Upper lobe of right lung (tissue), 1 donor: ENCODE data around the gene PDE4A. TPM values are rescaled to one million over a fixed set of nuclear protein-coding genes. Genes with fewer than 3 reads are reported as not detected.

Experiments
- ATAC-seq: fragments of 200-7000 bp; cut with Tn5 transposase; one replicate; pipeline ENCODE4 v1.9.1; 2020; ENCODE audit warnings: mild to moderate bottlenecking, moderate library complexity
- DNase-seq: peaks from one replicate; pipeline ENCODE4 v3.0.0-alpha.2; 2020
- H3K27ac ChIP-seq: fragments of 200-600 bp; one replicate; pipeline ENCODE4 v1.8.0; 2022
- H3K27me3 ChIP-seq: fragments of 200-600 bp; one replicate; pipeline ENCODE4 v1.8.0; 2022; ENCODE audit warnings: mild to moderate bottlenecking
- H3K36me3 ChIP-seq: fragments of 200-600 bp; one replicate; pipeline ENCODE4 v1.8.0; 2022
- H3K4me1 ChIP-seq: fragments of 200-600 bp; one replicate; pipeline ENCODE4 v1.8.0; 2022
- H3K4me3 ChIP-seq: fragments of 200-600 bp; one replicate; pipeline ENCODE4 v1.8.0; 2022; ENCODE audit warnings: mild to moderate bottlenecking
- H3K9me3 ChIP-seq: fragments of 200-600 bp; one replicate; pipeline ENCODE4 v1.8.0; 2022
- intact Hi-C: fragments of 100-400 bp; cut with DNase I; formaldehyde crosslinking; loops from one replicate; pipeline ENCODE4 v1.11.0; 2022
- total RNA-seq: library from RNA; stranded (reverse); fragmentation: NEBNext Ultra II Directional; extraction: Animal tissue kit (Norgen Biotek cat#: 25700); gene quantifications from one replicate; pipeline ENCODE4 v1.2.1, GENCODE V29; 2021
- TF ChIP-seq, protein P1 (sequence below): fragments of 200-600 bp; IDR thresholded peaks from one replicate; pipeline ENCODE4 v1.8.0; 2022; ENCODE audit warnings: antibody characterized with exemption
- donor health status: DM: no; HTN: yes; CAD: no; lungs with severe emphysema.

PDE4A gene
- total RNA-seq, 1 donor from 2014 or later: 35.5 TPM

DNA sequence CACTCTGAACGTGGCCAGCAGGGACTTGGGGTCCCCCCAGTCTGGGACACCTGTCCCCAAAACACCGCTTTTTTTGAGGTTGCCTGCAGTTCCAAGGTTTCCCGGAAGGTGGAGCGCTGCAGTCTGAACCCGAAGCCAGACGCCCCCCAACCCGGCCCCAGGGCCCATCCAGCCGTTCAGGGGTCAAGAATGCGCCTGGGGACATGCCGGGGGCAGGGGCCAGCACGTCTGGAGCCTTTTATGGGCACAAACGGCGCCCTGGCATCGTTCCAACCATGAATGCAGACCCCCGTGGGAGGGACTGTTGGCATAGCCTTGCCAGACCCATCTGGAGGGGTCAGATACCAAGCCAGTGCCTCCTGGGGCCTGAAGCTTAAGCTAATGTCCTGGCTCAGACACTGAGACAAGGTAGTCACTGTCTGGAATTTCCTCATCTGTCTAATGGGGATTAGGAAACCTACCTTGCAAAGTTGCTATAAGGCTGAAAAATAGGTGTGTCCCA lies 90.0 kb downstream of the PDE4A start:
- peaks cover 27% of the 10 kb centered on the region for H3K27me3 ChIP-seq
- TF ChIP-seq, protein P1, sequence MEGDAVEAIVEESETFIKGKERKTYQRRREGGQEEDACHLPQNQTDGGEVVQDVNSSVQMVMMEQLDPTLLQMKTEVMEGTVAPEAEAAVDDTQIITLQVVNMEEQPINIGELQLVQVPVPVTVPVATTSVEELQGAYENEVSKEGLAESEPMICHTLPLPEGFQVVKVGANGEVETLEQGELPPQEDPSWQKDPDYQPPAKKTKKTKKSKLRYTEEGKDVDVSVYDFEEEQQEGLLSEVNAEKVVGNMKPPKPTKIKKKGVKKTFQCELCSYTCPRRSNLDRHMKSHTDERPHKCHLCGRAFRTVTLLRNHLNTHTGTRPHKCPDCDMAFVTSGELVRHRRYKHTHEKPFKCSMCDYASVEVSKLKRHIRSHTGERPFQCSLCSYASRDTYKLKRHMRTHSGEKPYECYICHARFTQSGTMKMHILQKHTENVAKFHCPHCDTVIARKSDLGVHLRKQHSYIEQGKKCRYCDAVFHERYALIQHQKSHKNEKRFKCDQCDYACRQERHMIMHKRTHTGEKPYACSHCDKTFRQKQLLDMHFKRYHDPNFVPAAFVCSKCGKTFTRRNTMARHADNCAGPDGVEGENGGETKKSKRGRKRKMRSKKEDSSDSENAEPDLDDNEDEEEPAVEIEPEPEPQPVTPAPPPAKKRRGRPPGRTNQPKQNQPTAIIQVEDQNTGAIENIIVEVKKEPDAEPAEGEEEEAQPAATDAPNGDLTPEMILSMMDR: peak; percentile 71
- no peaks in the 10 kb centered on the region for H3K9me3 ChIP-seq
- ATAC-seq (peak; percentile 20), DNase-seq (no peak)
- H3K36me3 ChIP-seq: no peaks in the 10 kb centered on the region
- intact Hi-C loops: no loop called here
- no peak overlapping the region for H3K27ac ChIP-seq
- H3K4me1 ChIP-seq: peaks cover 9% of the 10 kb centered on the region
- no peak overlapping the region for H3K4me3 ChIP-seq

DNA sequence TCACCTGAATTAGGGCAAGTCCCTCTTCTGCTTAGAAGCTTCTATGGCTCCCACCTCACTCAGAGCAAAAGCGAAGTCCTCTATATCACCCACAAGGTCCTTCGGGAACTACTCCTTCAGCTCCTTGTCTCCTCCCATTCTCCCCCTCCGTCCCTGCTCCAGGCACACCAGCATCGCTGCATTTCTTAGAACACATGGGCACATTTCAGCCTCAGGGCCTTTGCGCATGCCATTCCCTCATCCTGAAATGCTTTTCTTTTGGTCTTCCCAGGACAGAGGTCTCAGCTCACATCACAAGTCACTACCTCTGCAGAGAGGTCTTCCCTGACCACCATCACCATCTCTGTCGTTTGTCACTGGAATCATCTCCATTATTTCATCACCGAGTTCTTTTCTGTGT lies 92.9 kb downstream of the PDE4A start:
- Histone ChIP-seq H3K27ac (no peak overlapping the region), H3K9me3 (no peaks in the 10 kb centered on the region), H3K27me3 (peaks cover 55% of the 10 kb centered on the region), H3K4me3 (no peak overlapping the region), H3K36me3 (no peaks in the 10 kb centered on the region), H3K4me1 (peaks cover 17% of the 10 kb centered on the region)
- ATAC-seq (no peak), DNase-seq (no peak)
- intact Hi-C loops: no loop called here
- TF ChIP-seq, protein P1: no peak

DNA sequence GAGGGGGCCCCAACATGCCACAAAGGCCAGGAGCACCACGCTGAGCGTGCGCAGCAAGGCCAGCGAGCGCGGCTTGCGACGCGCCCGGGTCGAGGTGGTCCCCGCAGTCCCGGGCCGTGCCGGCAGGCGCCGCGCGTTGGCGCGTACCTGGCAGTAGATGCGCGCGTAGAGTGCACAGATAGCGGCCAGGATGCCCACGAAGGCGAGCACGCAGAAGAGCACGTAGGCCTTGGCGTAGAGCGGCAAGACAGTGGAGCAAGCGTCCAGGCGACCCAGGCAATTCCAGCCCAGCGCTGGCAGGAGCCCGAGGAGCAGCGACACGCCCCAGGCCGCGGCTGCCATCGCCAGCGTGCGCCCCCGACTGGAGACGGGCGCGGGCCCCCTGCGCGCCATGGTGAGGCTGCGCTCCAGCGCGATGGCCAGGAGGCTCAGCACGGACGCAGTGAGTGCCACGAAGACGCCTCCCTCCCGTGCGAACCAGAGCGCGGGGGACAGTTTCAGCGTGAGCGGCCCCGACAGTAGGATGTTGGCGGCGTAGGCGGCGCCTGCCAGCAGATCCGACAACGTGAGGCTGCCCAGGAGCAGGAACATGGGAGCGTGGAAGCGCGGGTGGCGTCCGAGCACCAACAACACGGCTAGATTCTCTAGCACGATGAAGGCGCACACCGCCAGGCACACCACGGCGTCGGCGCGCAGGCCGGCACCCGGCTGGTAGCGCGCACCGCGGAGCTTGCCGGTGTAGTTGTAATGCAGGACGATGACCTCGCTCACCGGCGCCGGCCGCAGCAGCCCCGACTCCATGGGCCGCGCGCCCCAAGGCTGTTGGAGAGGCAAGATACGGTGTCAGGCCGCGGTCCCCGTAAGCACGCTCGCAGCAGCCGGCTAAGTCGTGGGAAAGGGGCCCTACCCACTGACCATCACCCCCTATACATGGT lies 94.1 kb downstream of the PDE4A start:
- Histone ChIP-seq H3K9me3 (no peaks in the 10 kb centered on the region), H3K27me3 (peaks cover 67% of the 10 kb centered on the region), H3K27ac (no peak overlapping the region), H3K4me3 (no peak overlapping the region), H3K36me3 (no peaks in the 10 kb centered on the region), H3K4me1 (peaks cover 24% of the 10 kb centered on the region)
- no peak for ATAC-seq
- TF ChIP-seq, protein P1: no peak
- no peak for DNase-seq
- intact Hi-C loops: no loop called here

DNA sequence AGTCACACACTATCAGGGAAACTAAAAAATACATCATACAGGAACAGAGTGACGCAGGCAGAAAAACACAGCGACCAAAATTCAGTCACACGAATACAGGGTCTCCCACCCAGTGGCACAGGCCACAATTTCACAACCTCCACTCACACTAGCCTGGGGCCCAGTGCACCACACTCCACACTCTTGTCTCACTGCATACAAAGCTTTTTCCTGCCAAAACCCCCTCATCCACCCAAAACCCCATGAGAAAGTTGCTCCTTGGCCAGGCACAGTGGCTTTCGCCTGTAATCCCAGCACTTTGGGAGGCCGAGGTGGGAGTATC lies 95.7 kb downstream of the PDE4A start:
- Histone ChIP-seq H3K4me1 (peaks cover 20% of the 10 kb centered on the region), H3K27ac (no peak overlapping the region), H3K9me3 (no peaks in the 10 kb centered on the region), H3K27me3 (peaks cover 75% of the 10 kb centered on the region), H3K36me3 (no peaks in the 10 kb centered on the region), H3K4me3 (no peak overlapping the region)
- ATAC-seq: peak; percentile 9
- intact Hi-C loops: no loop called here
- TF ChIP-seq, protein P1: no peak
- DNase-seq: no peak

DNA sequence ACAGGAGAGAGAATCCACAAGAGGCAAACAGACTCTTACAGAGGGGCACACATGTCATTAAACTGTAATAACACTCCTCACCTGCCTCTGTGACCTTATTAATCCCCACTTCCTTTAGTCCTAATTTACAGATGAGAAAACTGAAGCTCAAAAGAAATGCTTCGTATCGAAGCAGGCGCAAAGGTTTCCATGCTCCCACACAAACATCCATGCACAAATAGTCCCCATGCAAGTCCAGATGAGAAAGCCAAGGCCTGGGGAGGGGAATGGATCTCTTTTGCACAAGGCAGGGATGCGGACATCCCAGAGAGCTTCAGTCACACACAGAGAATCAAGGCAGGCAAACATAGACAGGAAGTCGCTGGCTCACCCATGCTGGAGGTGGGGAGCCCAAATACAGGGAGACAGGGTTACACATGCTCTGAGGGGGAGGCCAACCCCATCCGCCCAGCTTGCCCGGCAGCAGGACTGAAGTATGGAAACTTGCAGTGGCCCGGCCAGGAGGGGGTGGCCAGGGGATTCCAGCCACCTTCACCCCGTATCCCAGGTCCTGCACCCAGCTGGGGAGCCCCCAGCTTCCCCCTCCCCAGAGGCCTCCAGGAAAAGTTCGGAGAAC lies 96.4 kb downstream of the PDE4A start:
- Histone ChIP-seq H3K27ac (no peak overlapping the region), H3K9me3 (no peaks in the 10 kb centered on the region), H3K4me3 (peak overlapping the region; percentile 38), H3K27me3 (peaks cover 75% of the 10 kb centered on the region), H3K36me3 (no peaks in the 10 kb centered on the region), H3K4me1 (peaks cover 20% of the 10 kb centered on the region)
- TF ChIP-seq, protein P1: no peak
- intact Hi-C loops: no loop called here
- ATAC-seq (no peak), DNase-seq (no peak)
